DOHH2 (cell line): ENCODE data around the gene GSTM5.

Experiments used
- CTCF ChIP-seq: fragments of 200-600 bp; sonication (generic); IDR thresholded peaks from one replicate; pipeline ENCODE4 v1.5.1; 2014; ENCODE audit warnings: antibody characterized with exemption, mild to moderate bottlenecking, low read depth, low read length; ENCODE audit not compliant: poor library complexity, severe bottlenecking
- EZH2phosphoT487 ChIP-seq: fragments of 200-600 bp; sonication (generic); IDR thresholded peaks from 2 replicates; pipeline ENCODE4 v1.6.1; 2017; ENCODE audit warnings: borderline replicate concordance, mild to moderate bottlenecking, antibody characterized with exemption, low read length, moderate library complexity, mixed read lengths

GRCh38 chr1:109668123-109668775 lies 43.8 kb upstream of the GSTM5 start:
- TF ChIP-seq CTCF = no peak
- TF ChIP-seq EZH2phosphoT487 = no peak
